Endothelial cell of umbilical vein (primary cell): ENCODE results near the gene RASL10A. TPM values are rescaled to one million over a fixed set of nuclear protein-coding genes. Genes with fewer than 3 reads are reported as not detected.
"Not testable (repeated sequence)": the region's sequence is repeated elsewhere in the genome, so short reads cannot be mapped to it uniquely, and the experiment has no call there.

Experiments used
- BruUV-seq: library from RNA; stranded (reverse); fragments of 400-500 nt; replicated peaks from 2 replicates; lab custom pipeline; 2021; lab: Mats Ljungman, UMichigan
- CTCF ChIA-PET: fragments of 300-600, 350-600 bp; sonication (Branson Sonifier 250); formaldehyde crosslinking; loops from one replicate; lab custom pipeline; 2021; ENCODE audit warnings: antibody characterized with exemption, inconsistent platforms; lab: Charles Lee
- POLR2A ChIA-PET: fragments of 300-600, 350-600 bp; sonication (Branson Sonifier 250); formaldehyde crosslinking; loops from one replicate; lab custom pipeline; 2021; ENCODE audit warnings: antibody characterized with exemption, inconsistent platforms; lab: Charles Lee
- DNase-seq: peaks from one replicate; pipeline ENCODE4 v3.0.0-alpha.2; 2011; ENCODE audit warnings: low read depth, low spot score
- FAIRE-seq: peaks from 2 replicates; lab custom pipeline; 2011; peaks lifted over from hg19 to GRCh38; lab: Jason Lieb, UNC
- H2AFZ ChIP-seq: 2 replicates; pipeline ENCODE4 v1.6.0; 2012; ENCODE audit warnings: low read depth, low read length, control low read depth, inconsistent platforms
- H3K27ac ChIP-seq: 2 replicates; pipeline ENCODE4 v1.5.1; 2011; ENCODE audit warnings: low read depth, mild to moderate bottlenecking, control low read depth, low read length, moderate library complexity; ENCODE audit not compliant: insufficient read depth
- H3K27me3 ChIP-seq, 2 experiments: 2 replicates each; pipeline versions ENCODE4 v1.6.0 to v1.6.1; 2011; ENCODE audit warnings: low read length in 2 of 2, mixed read lengths in 1 of 2; ENCODE audit not compliant: control insufficient read depth in 2 of 2, insufficient read depth in 2 of 2
- H3K36me3 ChIP-seq, 2 experiments: 2 replicates in 1 of 2; 3 replicates in 1 of 2; pipeline ENCODE4 v1.5.1; 2011; ENCODE audit warnings: low read length in 2 of 2, mild to moderate bottlenecking in 1 of 2, moderate library complexity in 1 of 2; ENCODE audit not compliant: control insufficient read depth in 2 of 2, insufficient read depth in 2 of 2; ENCODE audit errors: extremely low read depth in 1 of 2
- H3K4me1 ChIP-seq: 3 replicates; pipeline ENCODE4 v1.5.1; 2011; ENCODE audit warnings: mild to moderate bottlenecking, low read length; ENCODE audit not compliant: control insufficient read depth, insufficient read depth; ENCODE audit errors: extremely low read depth
- H3K4me2 ChIP-seq: 2 replicates; pipeline ENCODE4 v1.6.1; 2011; ENCODE audit warnings: low read length, control low read depth, mixed read lengths; ENCODE audit not compliant: insufficient read depth
- H3K4me3 ChIP-seq, 3 experiments: fragments of 200-600 bp in 1 of 3; sonication (generic), shearing (Covaris generic) in 1 of 3; replicated peaks in 1 of 3; 2 replicates each; pipeline ENCODE4 v1.5.1; 2011 to 2016; ENCODE audit warnings: control low read depth in 3 of 3, low read length in 3 of 3, mild to moderate bottlenecking in 2 of 3, inconsistent platforms in 1 of 3, low read depth in 1 of 3, moderate library complexity in 1 of 3; ENCODE audit not compliant: insufficient read depth in 1 of 3
- H3K79me2 ChIP-seq: 2 replicates; pipeline ENCODE4 v1.6.0; 2012; ENCODE audit warnings: low read length, inconsistent platforms; ENCODE audit not compliant: control insufficient read depth, insufficient read depth
- H3K9ac ChIP-seq: replicated peaks from 2 replicates; pipeline ENCODE3; 2011; ENCODE audit warnings: low read length, control low read depth; ENCODE audit not compliant: insufficient read depth; ENCODE audit errors: extremely low read depth
- H3K9me1 ChIP-seq: replicated peaks from 3 replicates; pipeline ENCODE4 v1.6.0; 2011; ENCODE audit warnings: mild to moderate bottlenecking, low read length; ENCODE audit not compliant: control insufficient read depth, insufficient read depth; ENCODE audit errors: extremely low read depth
- H3K9me3 ChIP-seq: replicated peaks from 2 replicates; pipeline ENCODE4 v1.5.1; 2012; ENCODE audit warnings: low read length, inconsistent platforms; ENCODE audit not compliant: control insufficient read depth, insufficient read depth
- H4K20me1 ChIP-seq: replicated peaks from 2 replicates; pipeline ENCODE3; 2011; ENCODE audit warnings: mild to moderate bottlenecking, low read length; ENCODE audit not compliant: control insufficient read depth, insufficient read depth; ENCODE audit errors: extremely low read depth
- POLR2AphosphoS5 ChIP-seq: IDR thresholded peaks from 2 replicates; pipeline ENCODE4 v1.6.1; 2012; ENCODE audit warnings: low read depth, mild to moderate bottlenecking, control low read depth, low read length, moderate library complexity; ENCODE audit not compliant: insufficient read depth
- dilution Hi-C: fragments of 300-500 bp; cut with MboI; formaldehyde crosslinking; loops from one replicate; pipeline ENCODE4 v1.15.0; 2019; ENCODE audit warnings: low sequenced_read_pairs; ENCODE audit not compliant: extremely low pct_ligation_motif_present
- intact Hi-C: fragments of 100-400 bp; cut with micrococcal nuclease; formaldehyde crosslinking; loops from one replicate; pipeline ENCODE4 v1.10.0; 2022
- polyA plus RNA-seq, 4 experiments: library from polyadenylated mRNA; depleted of rRNA in 3 of 4; stranded (reverse) in 3 of 4; unstranded in 1 of 4; fragments of >200 nt; gene quantifications; 2 replicates each; pipeline versions ENCODE4 v1.2.1 to v1.2.3, GENCODE V29; 2011 to 2012; ENCODE audit warnings: missing spikeins in 1 of 4
- total RNA-seq: library from RNA; stranded (reverse); gene quantifications from 2 replicates; pipeline ENCODE4 v1.2.3, GENCODE V29; 2021
- TF ChIP-seq, protein P1 (sequence below), 2 donors: IDR thresholded peaks; 1 replicate in 1 of 2; 2 replicates in 1 of 2; pipeline ENCODE4 v1.5.1; 2011; ENCODE audit warnings: low read length in 2 of 2, mild to moderate bottlenecking in 2 of 2, moderate library complexity in 2 of 2, control low read depth in 1 of 2, inconsistent platforms in 1 of 2, low read depth in 1 of 2; ENCODE audit not compliant: insufficient read depth in 1 of 2; ENCODE audit errors: extremely low read depth in 1 of 2

RASL10A gene
- total and polyA plus RNA-seq, 2 donors (not counting 3 experiments of a cell fraction or from before 2014, with no cell fraction given) = 1.1 to 1.9 TPM

DNA sequence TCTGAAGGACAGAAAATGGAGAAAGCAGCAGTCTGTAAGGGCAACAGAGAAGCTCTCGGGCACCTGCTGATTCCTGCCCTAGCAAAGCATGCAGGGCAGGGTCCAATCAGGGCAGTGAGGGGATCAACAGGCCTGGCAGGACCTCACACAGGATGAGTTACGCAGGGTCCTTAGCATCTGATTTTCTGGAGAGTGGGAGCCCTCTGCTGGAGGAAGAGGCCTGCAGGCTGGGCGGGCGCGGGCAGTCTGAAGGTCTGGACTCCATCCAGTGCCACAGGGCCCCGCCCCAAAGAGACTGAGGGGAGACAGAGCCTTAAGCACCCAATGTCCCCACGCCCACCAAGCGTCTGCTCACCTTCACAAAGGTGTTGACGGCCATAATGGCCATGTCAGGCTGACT lies 44.0 kb upstream of the RASL10A start:
- ChIA-PET POLR2A (no interaction called here), CTCF (interaction anchor here (0.6 to 2.0 kb wide), 15 partner anchors 12 to 205 kb away, joined by 3 to 13 read pairs (median 4); partner anchors contain the start of genes AP1B1, GAS2L1 and THOC5)
- H4K20me1 ChIP-seq = no peaks in the 10 kb centered on the region
- no peaks in the 10 kb centered on the region for H3K79me2 ChIP-seq
- H3K9ac ChIP-seq = no peak overlapping the region
- FAIRE-seq = peak; percentile 69
- no peaks in the 10 kb centered on the region for H3K9me3 ChIP-seq
- no TSS peak for BruUV-seq
- H3K27ac ChIP-seq = no peak overlapping the region
- no peak overlapping the region for H3K4me3 ChIP-seq
- no peaks in the 10 kb centered on the region for H3K9me1 ChIP-seq
- H3K4me1 ChIP-seq = peaks cover 10% of the 10 kb centered on the region
- H3K4me2 ChIP-seq = no peak overlapping the region
- dilution Hi-C loops = no loop called here
- H3K27me3 ChIP-seq = no peaks in the 10 kb centered on the region
- no peak for TF ChIP-seq POLR2AphosphoS5
- TF ChIP-seq, protein P1, sequence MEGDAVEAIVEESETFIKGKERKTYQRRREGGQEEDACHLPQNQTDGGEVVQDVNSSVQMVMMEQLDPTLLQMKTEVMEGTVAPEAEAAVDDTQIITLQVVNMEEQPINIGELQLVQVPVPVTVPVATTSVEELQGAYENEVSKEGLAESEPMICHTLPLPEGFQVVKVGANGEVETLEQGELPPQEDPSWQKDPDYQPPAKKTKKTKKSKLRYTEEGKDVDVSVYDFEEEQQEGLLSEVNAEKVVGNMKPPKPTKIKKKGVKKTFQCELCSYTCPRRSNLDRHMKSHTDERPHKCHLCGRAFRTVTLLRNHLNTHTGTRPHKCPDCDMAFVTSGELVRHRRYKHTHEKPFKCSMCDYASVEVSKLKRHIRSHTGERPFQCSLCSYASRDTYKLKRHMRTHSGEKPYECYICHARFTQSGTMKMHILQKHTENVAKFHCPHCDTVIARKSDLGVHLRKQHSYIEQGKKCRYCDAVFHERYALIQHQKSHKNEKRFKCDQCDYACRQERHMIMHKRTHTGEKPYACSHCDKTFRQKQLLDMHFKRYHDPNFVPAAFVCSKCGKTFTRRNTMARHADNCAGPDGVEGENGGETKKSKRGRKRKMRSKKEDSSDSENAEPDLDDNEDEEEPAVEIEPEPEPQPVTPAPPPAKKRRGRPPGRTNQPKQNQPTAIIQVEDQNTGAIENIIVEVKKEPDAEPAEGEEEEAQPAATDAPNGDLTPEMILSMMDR (IDR thresholded peaks at IDR 0.05; ENCODE audit: extremely low read depth in 1 of 2, insufficient read depth in 1 of 2, low read depth in 1 of 2, low read length in 2 of 2) = peak; percentile 63 to 87
- peaks cover 14 to 32% of the 10 kb centered on the region in 2 experiments for H3K36me3 ChIP-seq
- H2AFZ ChIP-seq = no peak overlapping the region
- intact Hi-C loops = loop anchor here (1.0 kb wide), 1 partner anchor 53 kb away; the partner anchor contains the start of gene GAS2L1
- peak; percentile 77 for DNase-seq

DNA sequence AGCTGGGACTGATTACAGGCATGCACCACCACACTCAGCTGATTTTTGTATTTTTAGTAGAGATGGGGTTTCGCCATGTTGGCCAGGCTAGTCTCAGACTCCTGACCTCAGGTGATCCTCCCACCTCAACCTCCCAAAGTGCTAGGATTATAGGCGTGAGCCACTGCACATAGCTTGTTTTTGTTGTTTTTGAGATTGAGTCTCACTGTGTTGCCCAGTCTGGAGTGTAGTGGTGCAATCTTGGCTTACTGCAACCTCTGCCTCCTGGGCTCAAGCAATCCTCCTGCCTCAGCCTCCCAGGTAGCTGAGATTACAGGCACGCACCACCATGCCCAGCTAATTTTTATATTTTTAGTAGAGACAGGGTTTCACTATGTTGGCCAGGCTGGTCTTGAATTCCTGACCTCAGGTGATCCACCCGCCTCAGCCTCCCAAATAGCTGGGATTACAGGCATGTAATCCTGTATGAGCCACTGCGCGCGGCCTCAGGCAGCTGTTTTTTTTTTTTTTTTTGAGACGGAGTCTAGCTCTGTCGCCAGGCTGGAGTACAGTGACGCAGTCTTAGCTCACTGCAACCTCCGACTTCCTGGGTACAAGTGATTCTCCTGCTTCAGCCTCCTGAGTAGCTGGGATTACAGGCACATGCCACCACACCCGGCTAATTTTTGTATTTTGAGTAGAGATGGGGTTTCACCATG lies 41.8 kb upstream of the RASL10A start:
- FAIRE-seq, H3K79me2 ChIP-seq, intact Hi-C loops, BruUV-seq, H4K20me1 ChIP-seq, H2AFZ ChIP-seq, dilution Hi-C loops, H3K9me1 ChIP-seq, H3K27me3 ChIP-seq, H3K9ac ChIP-seq, DNase-seq, H3K4me3 ChIP-seq, H3K9me3 ChIP-seq, H3K27ac ChIP-seq, POLR2A ChIA-PET, H3K4me1 ChIP-seq, H3K4me2 ChIP-seq: not testable (repeated sequence)
- CTCF ChIA-PET = interaction anchor here (0.7 to 1.6 kb wide), 4 partner anchors 15 to 50 kb away, joined by 3 to 6 read pairs (median 4); partner anchors contain the start of gene GAS2L1
- peaks cover 21 to 51% of the 10 kb centered on the region in 2 experiments for H3K36me3 ChIP-seq
